ENCODE results near the gene WDR74. TPM values are rescaled to one million over a fixed set of nuclear protein-coding genes. Genes with fewer than 3 reads are reported as not detected.

The WDR74 gene
- total RNA-seq, 4 donors from 2014 or later: 23.8 to 41.6 (median 34.5) TPM

- no peak for TF ChIP-seq CTCF (IDR thresholded peaks at IDR 0.05; ENCODE audit: low read depth)
Measured at GRCh38 chr11:62881579-62882430, 42.4 kb upstream of the WDR74 start.

- no peak for TF ChIP-seq CTCF (IDR thresholded peaks at IDR 0.05; ENCODE audit: low read depth)
Measured at GRCh38 chr11:62880803-62881578, 41.6 kb upstream of the WDR74 start, which contains the start of gene SLC3A2. SLC3A2 (plus strand) TSS chr11:62880896; CDS start chr11:62881024, 128 bp downstream.

- TF ChIP-seq CTCF (IDR thresholded peaks at IDR 0.05; ENCODE audit: low read depth): no peak
Measured at GRCh38 chr11:62880231-62880802, 40.9 kb upstream of the WDR74 start.

GRCh38 chr11:62879235-62879978, 40.0 kb upstream of the WDR74 start:
- no peak for TF ChIP-seq CTCF (IDR thresholded peaks at IDR 0.05; ENCODE audit: low read depth)

GRCh38 chr11:62876712-62877111, 37.3 kb upstream of the WDR74 start:
- TF ChIP-seq CTCF (IDR thresholded peaks at IDR 0.05; ENCODE audit: low read depth): no peak

- TF ChIP-seq CTCF (IDR thresholded peaks at IDR 0.05; ENCODE audit: low read depth): no peak
Measured at GRCh38 chr11:62875698-62876478, 36.5 kb upstream of the WDR74 start.
